ENCODE data around the gene YBX3.

YBX3 gene

DNA sequence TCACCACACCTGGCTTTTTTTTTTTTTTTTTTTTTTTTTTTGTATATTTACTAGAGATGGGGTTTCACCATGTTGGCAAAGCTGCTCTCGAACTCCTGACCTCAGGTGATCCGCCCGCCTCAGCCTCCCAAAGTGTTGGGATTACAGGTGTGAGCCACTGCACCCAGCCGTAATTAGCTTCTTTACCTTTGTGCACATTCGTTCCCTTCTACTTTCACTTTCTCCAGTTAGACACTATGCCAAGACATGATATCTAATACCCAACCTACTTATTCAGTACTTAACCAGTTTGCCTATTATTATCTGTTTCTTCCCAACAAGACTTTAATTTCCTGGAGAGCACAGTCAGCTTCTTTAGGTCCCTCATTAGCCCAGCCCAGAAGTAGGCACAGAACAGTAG, 54.6 kb downstream of the YBX3 start:
- no peak for DNase-seq

- DNase-seq = no peak
Observed at GRCh38 chr12:10667581-10667980, 55.5 kb downstream of the YBX3 start.

GRCh38 chr12:10664499-10664898, 58.6 kb downstream of the YBX3 start:
- DNase-seq = no peak

GRCh38 chr12:10663869-10664268, 59.3 kb downstream of the YBX3 start:
- DNase-seq = no peak

DNA sequence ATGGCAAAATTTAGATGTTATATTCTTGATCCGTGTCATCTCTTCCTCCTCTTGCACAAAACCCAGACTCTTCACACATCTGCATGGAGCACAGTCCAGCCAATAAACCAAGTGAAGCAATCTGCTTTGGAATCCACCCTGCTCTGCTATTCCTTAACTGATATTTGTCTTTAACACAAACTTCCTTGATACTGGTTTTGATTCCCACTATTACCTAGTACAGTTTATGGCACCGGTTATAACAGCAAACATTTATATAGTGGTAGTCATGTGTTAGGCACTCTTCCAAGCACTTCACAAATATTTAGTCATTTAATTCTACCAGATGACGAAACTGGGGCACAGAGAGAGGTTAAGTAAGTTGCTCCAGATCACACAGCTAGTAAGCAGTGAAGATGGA, 61.8 kb downstream of the YBX3 start:
- no peak for DNase-seq

- DNase-seq = no peak
Observed at GRCh38 chr12:10654003-10654402, 69.1 kb downstream of the YBX3 start.

DNA sequence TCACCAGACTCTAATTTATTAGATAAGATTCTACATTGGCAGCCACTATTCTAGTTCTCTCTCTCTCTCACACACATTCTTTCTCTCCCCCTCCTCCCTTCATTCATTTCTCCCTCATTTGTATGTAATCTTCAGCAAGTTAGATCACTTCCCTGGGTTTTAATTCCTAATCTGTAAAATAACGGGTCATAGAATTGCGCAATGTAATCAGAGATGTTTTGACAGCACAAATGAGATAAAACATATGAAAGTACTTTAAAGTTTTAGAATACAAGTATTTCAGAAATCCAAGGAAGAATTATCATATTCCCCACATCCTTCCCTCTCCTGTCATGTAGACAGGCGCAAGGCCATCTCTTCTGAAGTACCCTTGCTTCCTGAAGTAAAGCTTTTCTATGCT, 70.9 kb downstream of the YBX3 start:
- no peak for DNase-seq

Data from NCI-H2171 (cell line).